ENCODE measurements around the gene GPHB5.

- TF ChIP-seq, protein P1, sequence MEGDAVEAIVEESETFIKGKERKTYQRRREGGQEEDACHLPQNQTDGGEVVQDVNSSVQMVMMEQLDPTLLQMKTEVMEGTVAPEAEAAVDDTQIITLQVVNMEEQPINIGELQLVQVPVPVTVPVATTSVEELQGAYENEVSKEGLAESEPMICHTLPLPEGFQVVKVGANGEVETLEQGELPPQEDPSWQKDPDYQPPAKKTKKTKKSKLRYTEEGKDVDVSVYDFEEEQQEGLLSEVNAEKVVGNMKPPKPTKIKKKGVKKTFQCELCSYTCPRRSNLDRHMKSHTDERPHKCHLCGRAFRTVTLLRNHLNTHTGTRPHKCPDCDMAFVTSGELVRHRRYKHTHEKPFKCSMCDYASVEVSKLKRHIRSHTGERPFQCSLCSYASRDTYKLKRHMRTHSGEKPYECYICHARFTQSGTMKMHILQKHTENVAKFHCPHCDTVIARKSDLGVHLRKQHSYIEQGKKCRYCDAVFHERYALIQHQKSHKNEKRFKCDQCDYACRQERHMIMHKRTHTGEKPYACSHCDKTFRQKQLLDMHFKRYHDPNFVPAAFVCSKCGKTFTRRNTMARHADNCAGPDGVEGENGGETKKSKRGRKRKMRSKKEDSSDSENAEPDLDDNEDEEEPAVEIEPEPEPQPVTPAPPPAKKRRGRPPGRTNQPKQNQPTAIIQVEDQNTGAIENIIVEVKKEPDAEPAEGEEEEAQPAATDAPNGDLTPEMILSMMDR (conservative IDR thresholded peaks at IDR 0.05; ENCODE audit: low read length): no peak
- no peak for TF ChIP-seq EZH2phosphoT487 (IDR thresholded peaks at IDR 0.05; ENCODE audit: borderline replicate concordance, low read depth, low read length)
Observed at GRCh38 chr14:63322472-63322871, 3.7 kb upstream of the GPHB5 start.
